HepG2 (cell line): Measurements from ENCODE around the gene ARHGAP45. TPM values are rescaled to one million over a fixed set of nuclear protein-coding genes. Genes with fewer than 3 reads are reported as not detected.

ENCODE experiments used
- HNRNPLL ChIP-seq: fragments of 200-400 bp; formaldehyde crosslinking; IDR thresholded peaks from 2 replicates; pipeline ENCODE4 v1.6.1; 2017; ENCODE audit warnings: mild to moderate bottlenecking, low read depth, low read length; ENCODE audit not compliant: poor library complexity, severe bottlenecking
- HOXA9 ChIP-seq: sonication (generic); formaldehyde crosslinking; IDR thresholded peaks from 2 replicates; pipeline ENCODE4 v1.8.1; 2022; ENCODE audit warnings: missing genetic modification reagents, mild to moderate bottlenecking, moderate library complexity, borderline replicate concordance
- KLF16 ChIP-seq, 2 experiments: sonication (generic) in 1 of 2; formaldehyde crosslinking in 1 of 2; IDR thresholded peaks; 2 replicates each; pipeline versions ENCODE4 v1.6.1 to v1.8.0; 2016 to 2023; ENCODE audit warnings: missing genetic modification reagents in 2 of 2, missing compliant biosample characterization in 1 of 2
- NFE2 ChIP-seq: sonication (generic); formaldehyde crosslinking; IDR thresholded peaks from 2 replicates; pipeline ENCODE4 v1.4.0; 2020; ENCODE audit warnings: missing genetic modification reagents
- SRF ChIP-seq: IDR thresholded peaks from 2 replicates; pipeline ENCODE4 v1.6.1; 2011; ENCODE audit warnings: mild to moderate bottlenecking, low read depth, low read length, moderate library complexity
- TOPORS ChIP-seq: sonication (generic); formaldehyde crosslinking; IDR thresholded peaks from 2 replicates; pipeline ENCODE4 v1.8.0; 2023; ENCODE audit warnings: mild to moderate bottlenecking, missing genetic modification reagents
- ZNF235 ChIP-seq: sonication (generic); formaldehyde crosslinking; IDR thresholded peaks from 2 replicates; pipeline ENCODE4 v1.8.1; 2023; ENCODE audit warnings: mild to moderate bottlenecking, missing genetic modification reagents, borderline replicate concordance
- ZNF263 ChIP-seq: sonication (generic); formaldehyde crosslinking; IDR thresholded peaks from 2 replicates; pipeline ENCODE4 v1.4.0; 2020; ENCODE audit warnings: missing genetic modification reagents
- ZNF557 ChIP-seq: sonication (generic); formaldehyde crosslinking; IDR thresholded peaks from 2 replicates; pipeline ENCODE4 v1.4.0; 2020; ENCODE audit warnings: missing genetic modification reagents
- ZNF619 ChIP-seq: sonication (generic); formaldehyde crosslinking; IDR thresholded peaks from 2 replicates; pipeline ENCODE4 v1.4.0; 2020; ENCODE audit warnings: mild to moderate bottlenecking, missing genetic modification reagents
- ZSCAN30 ChIP-seq: sonication (generic); formaldehyde crosslinking; IDR thresholded peaks from 2 replicates; pipeline ENCODE4 v1.5.0; 2020; ENCODE audit warnings: mild to moderate bottlenecking, missing genetic modification reagents
- polyA plus RNA-seq, 8 experiments: library from polyadenylated mRNA; depleted of rRNA in 3 of 8; stranded (reverse) in 7 of 8; unstranded in 1 of 8; fragments of >200 nt; fragmentation: Illumina TruSeq in 4 of 8; extraction: Trizol in 4 of 8; gene quantifications; 2 replicates each; pipeline versions ENCODE4 v1.2.1 to v1.2.3, GENCODE V29; 2011 to 2016; ENCODE audit warnings: low read depth in 4 of 8, missing spikeins in 1 of 8, mixed read lengths in 1 of 8; ENCODE audit not compliant: insufficient read depth in 1 of 8
- total RNA-seq, 5 experiments: library from RNA; depleted of rRNA; stranded (reverse); fragments of >200 nt; fragmentation: Illumina TruSeq; extraction: Trizol; gene quantifications; 2 replicates each; pipeline ENCODE4 v1.2.3, GENCODE V29; 2016; ENCODE audit warnings: low read depth in 1 of 5
- TF ChIP-seq, protein P1 (sequence below): sonication (generic); formaldehyde crosslinking; IDR thresholded peaks from 2 replicates; pipeline ENCODE4 v1.8.1; 2023; ENCODE audit warnings: mild to moderate bottlenecking, missing genetic modification reagents
- TF ChIP-seq, protein P2 (sequence below): sonication (generic); formaldehyde crosslinking; IDR thresholded peaks from 2 replicates; pipeline ENCODE4 v1.8.1; 2023; ENCODE audit warnings: mild to moderate bottlenecking, inconsistent platforms, moderate library complexity, missing genetic modification reagents, borderline replicate concordance
- TF ChIP-seq, protein P3 (sequence below), 2 experiments: sonication (generic) in 1 of 2; formaldehyde crosslinking in 1 of 2; IDR thresholded peaks; 2 replicates each; pipeline versions ENCODE4 v1.5.1 to v1.6.1; 2011 to 2020; ENCODE audit warnings: borderline replicate concordance in 1 of 2, low read depth in 1 of 2, low read length in 1 of 2, mild to moderate bottlenecking in 1 of 2, missing genetic modification reagents in 1 of 2, moderate library complexity in 1 of 2
- TF ChIP-seq, protein P4 (sequence below): sonication (generic); formaldehyde crosslinking; IDR thresholded peaks from 2 replicates; pipeline ENCODE4 v1.8.0; 2022; ENCODE audit warnings: mild to moderate bottlenecking, missing genetic modification reagents, borderline replicate concordance
- TF ChIP-seq, protein P5 (sequence below): sonication (generic); formaldehyde crosslinking; IDR thresholded peaks from 2 replicates; pipeline ENCODE4 v1.4.0; 2020; ENCODE audit warnings: missing genetic modification reagents

Gene ARHGAP45
- total and polyA plus RNA-seq, 2 of the 13 experiments (the other 11 are each of a cell fraction or from before 2014, with no cell fraction given): 0.84 to 32.0 TPM

DNA sequence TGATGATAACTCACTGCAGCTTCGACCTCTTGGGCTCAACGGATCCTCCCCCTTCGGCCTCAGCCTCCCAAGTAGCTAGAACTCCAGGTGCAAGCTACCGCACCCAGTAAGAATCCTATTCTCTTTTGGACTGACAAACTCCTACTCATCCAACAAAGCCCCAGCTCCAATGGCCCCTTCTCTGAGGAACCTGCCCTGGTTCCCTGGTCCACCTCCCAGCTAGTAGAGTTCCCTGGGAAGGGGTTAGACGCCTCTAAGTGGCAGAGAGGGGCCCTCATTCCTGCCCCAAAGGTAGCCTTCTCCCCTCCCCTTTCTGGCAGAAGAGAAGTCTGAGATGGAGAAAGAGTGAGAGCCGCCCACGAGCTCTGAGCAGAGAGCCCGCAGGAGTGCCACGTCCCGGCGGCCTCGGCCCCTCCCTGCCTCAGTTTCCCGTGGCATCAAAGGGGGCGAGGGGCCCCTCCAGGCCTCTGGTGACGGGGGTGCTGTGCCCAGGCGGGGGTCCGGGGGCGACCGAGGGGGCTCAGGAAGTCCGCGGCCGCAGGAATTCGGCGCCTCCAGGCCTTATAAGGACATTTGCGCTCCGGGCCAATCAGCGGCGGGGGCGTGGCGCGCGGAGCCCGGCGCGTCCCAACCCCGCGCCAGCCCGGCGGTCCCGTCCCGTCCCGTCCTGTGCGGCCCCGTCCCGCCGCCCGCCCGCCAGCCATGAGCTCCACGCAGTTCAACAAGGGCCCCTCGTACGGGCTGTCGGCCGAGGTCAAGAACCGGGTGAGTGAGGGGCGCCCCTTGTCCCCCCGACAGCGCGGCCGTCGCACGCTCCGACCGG, 40.8 kb upstream of the ARHGAP45 start, which contains the start of gene CNN2 (continued):
- TF ChIP-seq, protein P1, sequence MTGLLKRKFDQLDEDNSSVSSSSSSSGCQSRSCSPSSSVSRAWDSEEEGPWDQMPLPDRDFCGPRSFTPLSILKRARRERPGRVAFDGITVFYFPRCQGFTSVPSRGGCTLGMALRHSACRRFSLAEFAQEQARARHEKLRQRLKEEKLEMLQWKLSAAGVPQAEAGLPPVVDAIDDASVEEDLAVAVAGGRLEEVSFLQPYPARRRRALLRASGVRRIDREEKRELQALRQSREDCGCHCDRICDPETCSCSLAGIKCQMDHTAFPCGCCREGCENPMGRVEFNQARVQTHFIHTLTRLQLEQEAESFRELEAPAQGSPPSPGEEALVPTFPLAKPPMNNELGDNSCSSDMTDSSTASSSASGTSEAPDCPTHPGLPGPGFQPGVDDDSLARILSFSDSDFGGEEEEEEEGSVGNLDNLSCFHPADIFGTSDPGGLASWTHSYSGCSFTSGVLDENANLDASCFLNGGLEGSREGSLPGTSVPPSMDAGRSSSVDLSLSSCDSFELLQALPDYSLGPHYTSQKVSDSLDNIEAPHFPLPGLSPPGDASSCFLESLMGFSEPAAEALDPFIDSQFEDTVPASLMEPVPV: peak; percentile 58; the same call in 1 of the 2 replicates
- TF ChIP-seq ZNF235 (CRISPR knock-in tag) (0 out of 2 replicates have a peak, but pooled peaks have one; percentile 92), HOXA9 (CRISPR knock-in tag) (peak; percentile 50; the same call in 1 of the 2 replicates), ZNF619 (CRISPR knock-in tag) (0 out of 2 replicates have a peak, but pooled peaks have one; percentile 40), KLF16 (CRISPR knock-in tag; IDR thresholded peaks at IDR 0.05) (peak in 1 of 2 experiments; percentile 43; a peak in 1 of 4 replicates), ZNF557 (CRISPR knock-in tag) (no peak), ZNF263 (CRISPR knock-in tag) (peak; percentile 14; the same call in 1 of the 2 replicates), HNRNPLL (peak; percentile 51), SRF (peak; percentile 97), ZSCAN30 (CRISPR knock-in tag) (no peak), NFE2 (CRISPR knock-in tag) (no peak), TOPORS (0 out of 2 replicates have a peak, but pooled peaks have one; percentile 65)
- TF ChIP-seq, protein P2, sequence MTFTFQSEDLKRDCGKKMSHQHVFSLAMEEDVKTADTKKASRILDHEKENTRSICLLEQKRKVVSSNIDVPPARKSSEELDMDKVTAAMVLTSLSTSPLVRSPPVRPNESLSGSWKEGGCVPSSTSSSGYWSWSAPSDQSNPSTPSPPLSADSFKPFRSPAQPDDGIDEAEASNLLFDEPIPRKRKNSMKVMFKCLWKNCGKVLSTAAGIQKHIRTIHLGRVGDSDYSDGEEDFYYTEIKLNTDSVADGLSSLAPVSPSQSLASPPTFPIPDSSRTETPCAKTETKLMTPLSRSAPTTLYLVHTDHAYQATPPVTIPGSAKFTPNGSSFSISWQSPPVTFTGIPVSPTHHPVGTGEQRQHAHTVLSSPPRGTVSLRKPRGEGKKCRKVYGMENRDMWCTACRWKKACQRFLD (CRISPR knock-in tag): no peak
- TF ChIP-seq, protein P3, sequence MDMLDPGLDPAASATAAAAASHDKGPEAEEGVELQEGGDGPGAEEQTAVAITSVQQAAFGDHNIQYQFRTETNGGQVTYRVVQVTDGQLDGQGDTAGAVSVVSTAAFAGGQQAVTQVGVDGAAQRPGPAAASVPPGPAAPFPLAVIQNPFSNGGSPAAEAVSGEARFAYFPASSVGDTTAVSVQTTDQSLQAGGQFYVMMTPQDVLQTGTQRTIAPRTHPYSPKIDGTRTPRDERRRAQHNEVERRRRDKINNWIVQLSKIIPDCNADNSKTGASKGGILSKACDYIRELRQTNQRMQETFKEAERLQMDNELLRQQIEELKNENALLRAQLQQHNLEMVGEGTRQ (IDR thresholded peaks at IDR 0.05; ENCODE audit: low read depth, low read length): no peak
- TF ChIP-seq, protein P3 (CRISPR knock-in tag; IDR thresholded peaks at IDR 0.05; ENCODE audit: borderline replicate concordance): peak; percentile 89; the same call in 1 of the 2 replicates
- TF ChIP-seq, protein P4, sequence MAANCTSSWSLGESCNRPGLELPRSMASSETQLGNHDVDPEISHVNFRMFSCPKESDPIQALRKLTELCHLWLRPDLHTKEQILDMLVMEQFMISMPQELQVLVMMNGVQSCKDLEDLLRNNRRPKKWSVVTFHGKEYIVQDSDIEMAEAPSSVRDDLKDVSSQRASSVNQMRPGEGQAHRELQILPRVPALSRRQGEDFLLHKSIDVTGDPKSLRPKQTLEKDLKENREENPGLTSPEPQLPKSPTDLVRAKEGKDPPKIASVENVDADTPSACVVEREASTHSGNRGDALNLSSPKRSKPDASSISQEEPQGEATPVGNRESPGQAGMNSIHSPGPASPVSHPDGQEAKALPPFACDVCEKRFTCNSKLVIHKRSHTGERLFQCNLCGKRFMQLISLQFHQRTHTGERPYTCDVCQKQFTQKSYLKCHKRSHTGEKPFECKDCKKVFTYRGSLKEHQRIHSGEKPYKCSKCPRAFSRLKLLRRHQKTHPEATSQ (CRISPR knock-in tag): no peak
- TF ChIP-seq, protein P5, sequence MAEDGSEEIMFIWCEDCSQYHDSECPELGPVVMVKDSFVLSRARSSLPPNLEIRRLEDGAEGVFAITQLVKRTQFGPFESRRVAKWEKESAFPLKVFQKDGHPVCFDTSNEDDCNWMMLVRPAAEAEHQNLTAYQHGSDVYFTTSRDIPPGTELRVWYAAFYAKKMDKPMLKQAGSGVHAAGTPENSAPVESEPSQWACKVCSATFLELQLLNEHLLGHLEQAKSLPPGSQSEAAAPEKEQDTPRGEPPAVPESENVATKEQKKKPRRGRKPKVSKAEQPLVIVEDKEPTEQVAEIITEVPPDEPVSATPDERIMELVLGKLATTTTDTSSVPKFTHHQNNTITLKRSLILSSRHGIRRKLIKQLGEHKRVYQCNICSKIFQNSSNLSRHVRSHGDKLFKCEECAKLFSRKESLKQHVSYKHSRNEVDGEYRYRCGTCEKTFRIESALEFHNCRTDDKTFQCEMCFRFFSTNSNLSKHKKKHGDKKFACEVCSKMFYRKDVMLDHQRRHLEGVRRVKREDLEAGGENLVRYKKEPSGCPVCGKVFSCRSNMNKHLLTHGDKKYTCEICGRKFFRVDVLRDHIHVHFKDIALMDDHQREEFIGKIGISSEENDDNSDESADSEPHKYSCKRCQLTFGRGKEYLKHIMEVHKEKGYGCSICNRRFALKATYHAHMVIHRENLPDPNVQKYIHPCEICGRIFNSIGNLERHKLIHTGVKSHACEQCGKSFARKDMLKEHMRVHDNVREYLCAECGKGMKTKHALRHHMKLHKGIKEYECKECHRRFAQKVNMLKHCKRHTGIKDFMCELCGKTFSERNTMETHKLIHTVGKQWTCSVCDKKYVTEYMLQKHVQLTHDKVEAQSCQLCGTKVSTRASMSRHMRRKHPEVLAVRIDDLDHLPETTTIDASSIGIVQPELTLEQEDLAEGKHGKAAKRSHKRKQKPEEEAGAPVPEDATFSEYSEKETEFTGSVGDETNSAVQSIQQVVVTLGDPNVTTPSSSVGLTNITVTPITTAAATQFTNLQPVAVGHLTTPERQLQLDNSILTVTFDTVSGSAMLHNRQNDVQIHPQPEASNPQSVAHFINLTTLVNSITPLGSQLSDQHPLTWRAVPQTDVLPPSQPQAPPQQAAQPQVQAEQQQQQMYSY (CRISPR knock-in tag): peak; percentile 78
